ENCODE measurements around the gene PIWIL4. TPM values are rescaled to one million over a fixed set of nuclear protein-coding genes. Genes with fewer than 3 reads are reported as not detected.

PIWIL4 gene
- polyA plus RNA-seq, 1 donor from 2014 or later: 0.28 TPM

DNA sequence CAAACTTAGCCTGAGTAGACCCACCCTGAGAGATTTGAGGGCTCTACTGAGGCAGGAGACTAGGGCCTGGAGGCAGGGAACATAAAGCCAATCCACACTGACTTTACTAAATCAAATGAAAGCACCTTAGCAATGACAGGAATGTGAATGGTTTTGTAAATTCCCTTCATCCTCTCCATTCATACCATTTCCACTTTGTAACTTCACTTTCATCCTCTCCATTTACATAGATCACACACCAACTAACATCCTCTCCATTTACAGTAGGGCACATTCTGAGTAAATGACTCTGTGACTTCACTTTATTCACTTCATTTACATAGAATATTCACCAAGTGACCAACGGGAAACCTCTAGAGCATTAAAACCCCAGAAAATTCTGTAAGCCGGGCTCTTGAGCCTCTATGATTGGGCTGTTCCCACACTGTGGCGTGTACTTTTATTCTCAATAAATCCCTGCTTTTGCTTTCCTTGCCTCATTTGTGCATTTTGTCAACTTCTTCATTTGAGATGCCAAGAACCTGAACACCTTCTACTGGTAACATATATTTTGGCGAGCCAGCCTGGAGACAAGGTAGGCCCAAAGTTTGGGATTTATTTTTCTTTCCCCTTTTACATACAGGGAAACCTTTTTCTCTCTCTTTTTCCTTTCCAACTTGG, 82.9 kb downstream of the PIWIL4 start:
- Mint-ChIP-seq H3K9me3 (no peaks in the 10 kb centered on the region), H3K27ac (no peak overlapping the region), H3K36me3 (no peaks in the 10 kb centered on the region), H3K27me3 (no peaks in the 10 kb centered on the region), H3K4me1 (peaks cover 0 to 2% (median 0%) of the 10 kb centered on the region in 3 donors), H3K4me3 (no peak overlapping the region)

DNA sequence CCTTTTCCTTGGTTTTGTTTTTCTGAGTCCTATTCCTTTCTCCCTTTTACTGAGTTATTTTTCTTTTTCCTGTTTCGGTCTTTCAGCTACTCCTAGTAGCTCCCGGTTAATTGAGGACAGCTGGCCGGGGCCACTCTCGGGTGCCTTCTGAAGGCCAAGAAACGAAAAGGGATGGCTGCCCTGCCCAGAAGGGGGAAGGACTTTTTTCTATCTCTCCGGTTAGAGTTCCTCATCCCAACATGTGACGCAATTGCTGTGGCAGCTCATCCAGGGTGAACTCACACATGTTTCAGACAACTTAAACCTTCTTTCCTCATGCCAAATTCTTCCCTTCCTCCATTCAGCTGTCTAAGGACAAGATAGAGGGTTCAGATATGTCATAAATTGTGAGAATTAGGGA, 83.6 kb downstream of the PIWIL4 start:
- Mint-ChIP-seq H3K4me3 (no peak overlapping the region), H3K9me3 (no peaks in the 10 kb centered on the region), H3K27ac (no peak overlapping the region), H3K4me1 (peaks cover 0 to 2% (median 0%) of the 10 kb centered on the region in 3 donors), H3K27me3 (no peaks in the 10 kb centered on the region), H3K36me3 (no peaks in the 10 kb centered on the region)

DNA sequence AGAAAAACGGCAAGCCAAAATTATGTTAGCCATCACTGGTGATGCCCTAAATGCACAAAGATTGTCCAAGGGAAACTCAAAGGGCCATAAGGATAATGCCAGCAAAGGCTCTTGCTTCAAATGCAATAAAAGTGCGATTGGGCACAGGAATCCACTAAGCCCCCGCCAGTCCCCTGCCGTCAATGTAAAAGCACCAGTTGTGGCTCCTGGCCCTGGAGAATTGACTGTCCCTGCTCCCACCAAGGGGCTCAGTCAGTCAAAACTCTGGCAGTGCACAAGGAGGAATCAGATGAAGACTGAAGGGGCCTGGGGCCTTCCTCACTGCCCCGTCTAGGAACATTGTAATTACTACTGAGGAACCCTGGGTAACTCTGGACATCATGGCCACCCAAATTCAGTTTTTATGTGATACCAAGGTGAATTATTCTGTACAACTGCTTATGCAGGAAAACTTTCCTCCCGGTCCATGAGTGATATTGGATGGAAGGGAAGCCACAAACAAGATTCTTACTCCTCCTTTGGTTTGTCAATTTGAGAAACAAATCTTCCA, 85.6 kb downstream of the PIWIL4 start:
- no peak overlapping the region for H3K27ac Mint-ChIP-seq
- H3K36me3 Mint-ChIP-seq: no peaks in the 10 kb centered on the region
- H3K4me1 Mint-ChIP-seq: peaks cover 0 to 2% (median 1%) of the 10 kb centered on the region in 3 donors
- peak overlapping the region in 1 of 4 donors; percentile 44 for H3K4me3 Mint-ChIP-seq
- H3K27me3 Mint-ChIP-seq: no peaks in the 10 kb centered on the region
- H3K9me3 Mint-ChIP-seq: peaks cover 0 to 2% (median 0%) of the 10 kb centered on the region in 3 donors

DNA sequence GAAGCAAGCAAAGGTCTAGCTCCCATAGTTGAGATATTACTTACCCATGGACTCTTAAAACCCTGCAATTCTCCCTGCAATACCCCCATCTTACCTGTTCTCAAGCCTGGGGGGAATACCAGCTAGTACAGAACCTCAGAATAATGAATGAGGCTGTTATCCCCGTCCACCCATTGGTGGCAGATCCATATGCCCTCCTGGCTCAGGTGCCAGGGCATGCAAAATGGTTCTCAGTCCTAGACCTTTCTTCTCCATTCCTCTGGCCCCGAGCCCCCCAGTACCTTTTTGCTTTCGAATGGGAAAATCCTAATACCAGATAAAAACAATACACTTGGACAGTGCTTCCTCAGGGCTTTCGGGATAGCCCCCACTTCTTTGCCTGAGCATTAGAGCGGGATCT, 86.4 kb downstream of the PIWIL4 start:
- Mint-ChIP-seq H3K9me3 (peaks cover 0 to 2% (median 0%) of the 10 kb centered on the region in 3 donors), H3K36me3 (no peaks in the 10 kb centered on the region), H3K27me3 (no peaks in the 10 kb centered on the region), H3K4me3 (no peak overlapping the region), H3K4me1 (peaks cover 0 to 2% (median 1%) of the 10 kb centered on the region in 3 donors), H3K27ac (no peak overlapping the region)

DNA sequence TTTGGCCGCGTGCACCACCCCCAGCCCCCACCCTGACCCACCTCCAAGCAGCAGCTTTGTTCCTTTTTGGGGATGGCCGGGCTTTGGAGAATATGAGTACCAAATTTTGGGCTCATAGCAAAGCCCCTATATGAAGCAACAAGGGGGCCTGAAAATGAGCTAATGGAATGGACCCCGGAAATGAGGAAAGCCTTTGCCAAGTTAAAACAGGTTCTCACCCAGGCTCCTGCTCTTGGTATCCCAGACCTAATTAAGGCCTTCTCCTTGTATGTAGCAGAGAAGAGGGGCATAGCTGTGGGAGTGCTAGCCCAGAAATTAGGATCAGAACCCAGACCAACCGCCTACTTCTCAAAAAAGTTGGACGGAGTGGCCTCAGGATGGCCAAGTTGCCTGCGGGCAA, 87.0 kb downstream of the PIWIL4 start:
- Mint-ChIP-seq H3K27ac (no peak overlapping the region), H3K9me3 (peaks cover 0 to 2% (median 0%) of the 10 kb centered on the region in 3 donors), H3K4me1 (peaks cover 0 to 2% (median 1%) of the 10 kb centered on the region in 3 donors), H3K27me3 (no peaks in the 10 kb centered on the region), H3K4me3 (no peak overlapping the region), H3K36me3 (no peaks in the 10 kb centered on the region)

DNA sequence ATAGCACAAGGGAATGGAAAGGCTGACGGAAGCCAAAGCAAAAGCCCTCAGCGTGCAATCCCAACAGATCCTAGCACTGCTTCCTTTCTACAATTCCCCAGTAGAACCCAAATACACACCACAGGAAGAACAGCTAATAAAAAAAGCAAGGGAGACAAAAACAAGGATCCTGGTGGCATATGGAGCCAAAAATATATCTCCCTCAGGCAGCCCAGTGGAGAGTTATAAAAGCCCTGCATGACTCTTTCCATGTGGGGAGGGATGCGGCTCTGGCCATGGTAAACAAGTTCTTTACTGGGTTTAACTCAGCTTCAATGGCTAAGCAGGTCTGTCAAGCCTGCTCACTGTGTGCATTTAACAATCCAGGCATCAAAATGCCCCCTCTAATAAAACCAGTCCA, 88.1 kb downstream of the PIWIL4 start:
- Mint-ChIP-seq H3K4me1 (peaks cover 0 to 1% (median 0%) of the 10 kb centered on the region in 3 donors), H3K27me3 (no peaks in the 10 kb centered on the region), H3K27ac (peak overlapping the region in 1 of 3 donors; percentile 63), H3K36me3 (no peaks in the 10 kb centered on the region), H3K9me3 (peaks cover 0 to 2% (median 0%) of the 10 kb centered on the region in 3 donors), H3K4me3 (no peak overlapping the region)

DNA sequence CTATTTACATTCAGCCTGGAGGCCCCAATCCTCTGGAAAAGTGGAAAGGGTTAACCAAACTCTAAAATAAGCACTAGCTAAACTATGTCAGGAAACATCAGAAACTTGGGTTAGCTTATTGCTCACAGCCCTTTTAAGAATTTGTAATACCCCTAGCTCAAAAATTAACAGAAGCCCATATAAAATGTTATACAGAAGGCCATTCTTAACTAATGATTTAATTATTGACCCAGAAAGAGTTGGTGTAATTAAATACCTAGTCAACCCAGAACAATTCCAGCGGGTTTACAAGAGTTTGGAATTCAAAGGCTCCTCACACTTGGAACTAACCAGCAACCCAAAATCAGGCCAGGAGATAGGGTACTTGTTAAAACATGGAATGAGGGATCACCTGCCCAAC, 88.8 kb downstream of the PIWIL4 start:
- H3K4me3 Mint-ChIP-seq: no peak overlapping the region
- H3K27ac Mint-ChIP-seq: no peak overlapping the region
- no peaks in the 10 kb centered on the region for H3K36me3 Mint-ChIP-seq
- peaks cover 0 to 1% (median 0%) of the 10 kb centered on the region in 3 donors for H3K4me1 Mint-ChIP-seq
- no peaks in the 10 kb centered on the region for H3K27me3 Mint-ChIP-seq
- peaks cover 0 to 2% (median 0%) of the 10 kb centered on the region in 3 donors for H3K9me3 Mint-ChIP-seq

DNA sequence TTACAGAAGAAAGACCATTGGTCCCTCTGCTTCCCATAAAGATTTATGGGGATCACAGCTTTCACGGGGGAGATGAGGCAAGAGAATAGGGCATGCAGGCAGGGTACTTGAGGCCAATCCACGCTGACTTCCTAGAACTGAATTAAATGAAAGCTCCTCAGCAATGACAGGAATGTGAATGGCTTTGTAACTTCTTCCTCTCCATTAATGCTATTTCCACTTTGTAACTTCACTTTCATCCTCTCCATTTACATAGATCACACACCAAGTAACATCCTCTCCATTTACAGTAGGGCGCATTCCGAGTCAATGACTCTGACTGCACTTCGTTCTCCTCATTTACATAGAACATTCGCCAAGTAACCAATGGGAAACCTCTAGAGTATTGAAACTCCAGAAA, 89.8 kb downstream of the PIWIL4 start:
- Mint-ChIP-seq H3K27me3 (no peaks in the 10 kb centered on the region), H3K27ac (no peak overlapping the region), H3K9me3 (peaks cover 0 to 2% (median 0%) of the 10 kb centered on the region in 3 donors), H3K4me3 (no peak overlapping the region), H3K4me1 (peaks cover 0 to 1% (median 0%) of the 10 kb centered on the region in 3 donors), H3K36me3 (no peaks in the 10 kb centered on the region)

DNA sequence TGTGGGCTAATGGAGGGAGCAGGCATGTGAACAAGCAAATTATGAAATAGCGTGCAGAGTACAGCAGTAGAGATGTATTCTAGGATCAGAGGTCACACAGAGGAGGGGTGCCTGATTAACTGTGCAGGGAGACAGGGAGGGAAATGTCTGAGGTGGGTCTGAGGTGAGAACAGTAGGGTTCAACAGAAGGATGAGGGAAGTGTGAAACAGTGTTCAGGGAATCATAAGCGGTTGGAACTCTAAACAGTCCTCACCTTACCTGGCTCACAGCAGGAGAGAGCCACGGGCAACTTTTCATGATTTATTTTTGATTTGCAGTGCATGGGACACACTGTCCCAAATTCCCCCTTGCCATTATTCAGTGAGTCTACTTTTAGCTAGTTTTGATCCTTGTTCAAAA, 90.5 kb downstream of the PIWIL4 start:
- H3K36me3 Mint-ChIP-seq: no peaks in the 10 kb centered on the region
- peaks cover 0 to 2% (median 0%) of the 10 kb centered on the region in 3 donors for H3K9me3 Mint-ChIP-seq
- H3K27me3 Mint-ChIP-seq: no peaks in the 10 kb centered on the region
- peaks cover 0 to 1% (median 0%) of the 10 kb centered on the region in 3 donors for H3K4me1 Mint-ChIP-seq
- H3K4me3 Mint-ChIP-seq: no peak overlapping the region
- no peak overlapping the region for H3K27ac Mint-ChIP-seq

DNA sequence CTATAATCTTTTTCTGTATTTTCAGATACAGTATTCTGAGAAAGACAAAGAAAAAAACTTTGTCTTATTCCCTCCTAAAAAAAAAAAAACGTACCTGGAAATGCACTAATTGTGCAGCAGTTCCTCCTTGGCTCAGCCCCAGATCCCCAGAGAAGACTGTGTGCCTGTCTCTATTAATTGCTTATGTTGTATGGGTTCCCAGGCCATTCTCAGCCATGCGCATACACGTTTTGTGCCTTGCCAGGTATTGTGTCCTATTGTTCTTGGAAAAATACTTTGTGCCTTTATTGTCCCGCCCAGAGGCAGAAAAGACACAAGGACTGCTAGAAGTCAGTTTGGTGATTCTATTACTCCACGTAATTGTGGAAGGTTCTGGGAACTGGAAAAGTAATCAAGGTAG, 91.2 kb downstream of the PIWIL4 start:
- Mint-ChIP-seq H3K36me3 (no peaks in the 10 kb centered on the region), H3K4me1 (peaks cover 0 to 1% (median 0%) of the 10 kb centered on the region in 3 donors), H3K9me3 (peaks cover 2 to 4% (median 2%) of the 10 kb centered on the region in 3 donors), H3K27ac (no peak overlapping the region), H3K4me3 (no peak overlapping the region), H3K27me3 (no peaks in the 10 kb centered on the region)

DNA sequence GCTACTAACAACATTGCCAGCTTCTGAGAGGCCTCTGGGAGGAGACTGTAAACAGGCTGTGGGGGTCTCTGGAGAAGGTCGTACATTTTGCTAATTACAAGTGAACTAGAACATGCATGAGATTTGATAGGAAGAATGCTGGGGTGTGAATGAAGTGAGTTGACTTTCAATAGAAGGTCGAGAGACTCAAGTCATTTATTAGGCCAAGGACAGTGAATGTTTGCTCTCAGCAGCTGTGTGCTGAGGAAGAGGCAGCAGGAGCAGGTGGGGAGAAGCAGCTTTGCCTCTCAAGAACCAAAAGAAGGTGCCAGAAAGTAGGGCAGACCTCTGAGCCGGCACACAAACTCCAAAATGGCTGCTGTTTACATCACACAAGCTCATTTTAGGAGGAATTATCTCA, 91.7 kb downstream of the PIWIL4 start:
- Mint-ChIP-seq H3K27me3 (no peaks in the 10 kb centered on the region), H3K4me1 (peaks cover 0 to 1% (median 0%) of the 10 kb centered on the region in 3 donors), H3K4me3 (no peak overlapping the region), H3K9me3 (peaks cover 2 to 4% (median 2%) of the 10 kb centered on the region in 3 donors), H3K36me3 (no peaks in the 10 kb centered on the region), H3K27ac (no peak overlapping the region)

DNA sequence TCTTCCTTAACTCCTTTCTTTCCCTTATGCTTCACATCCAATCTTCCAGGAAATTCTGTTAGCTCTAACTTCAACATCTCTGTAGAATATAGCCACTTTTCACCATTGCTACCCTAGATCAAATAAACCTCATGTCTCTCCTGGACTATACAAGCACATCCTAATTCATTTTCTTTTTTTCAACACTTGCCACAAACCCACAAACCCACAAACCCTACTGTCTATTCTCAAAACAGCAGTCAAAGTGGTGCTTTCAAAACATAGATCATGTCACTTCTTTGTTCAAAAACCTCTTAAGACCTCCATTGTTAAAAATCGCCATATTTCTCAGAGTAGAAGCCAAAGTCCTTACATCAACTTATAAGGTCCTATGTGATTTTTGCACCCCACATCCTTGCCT, 94.3 kb downstream of the PIWIL4 start:
- peaks cover 0 to 1% (median 0%) of the 10 kb centered on the region in 3 donors for H3K4me1 Mint-ChIP-seq

DNA sequence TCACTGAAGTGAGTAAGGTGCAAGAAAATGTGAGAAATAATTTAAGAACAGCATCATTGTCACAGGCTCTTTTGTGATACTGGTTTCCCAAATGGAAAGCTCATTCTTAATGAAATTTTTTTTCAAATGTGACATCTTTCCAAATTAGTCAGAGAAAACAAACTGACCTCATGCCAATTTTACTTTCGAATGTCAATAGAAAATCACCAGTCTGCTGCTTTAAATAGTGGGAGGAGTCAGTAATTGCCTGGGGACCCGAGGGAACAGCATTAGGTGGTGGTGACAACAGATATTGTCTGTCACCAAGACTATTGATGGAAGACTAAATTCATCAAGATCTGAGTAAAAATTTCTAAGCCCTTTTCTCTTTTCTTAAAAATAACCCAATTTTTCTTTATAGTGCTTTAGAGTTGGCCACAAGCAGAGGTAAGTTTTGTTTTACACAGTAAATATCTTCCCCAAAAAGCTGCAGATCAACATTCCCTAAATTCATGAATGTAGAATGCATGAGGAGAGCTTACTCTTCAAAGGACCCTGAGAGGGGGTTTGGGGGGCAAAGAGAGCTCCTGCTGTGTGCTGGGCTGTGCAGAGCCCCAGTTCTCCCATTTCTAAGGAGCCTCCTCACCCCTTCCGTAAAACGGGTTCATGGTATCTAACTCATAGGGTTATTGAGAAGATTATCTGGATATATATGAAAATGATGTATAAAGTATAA, 95.1 kb downstream of the PIWIL4 start:
- H3K4me3 Mint-ChIP-seq: no peak overlapping the region
- no peaks in the 10 kb centered on the region for H3K27me3 Mint-ChIP-seq
- peaks cover 0 to 4% (median 2%) of the 10 kb centered on the region in 3 donors for H3K9me3 Mint-ChIP-seq
- H3K36me3 Mint-ChIP-seq: no peaks in the 10 kb centered on the region
- no peak overlapping the region for H3K27ac Mint-ChIP-seq
- H3K4me1 Mint-ChIP-seq: peaks cover 0 to 1% (median 0%) of the 10 kb centered on the region in 3 donors

More for the DNA sequence above, 94.3 kb downstream of the PIWIL4 start:
- no peak overlapping the region for H3K27ac Mint-ChIP-seq
- no peaks in the 10 kb centered on the region for H3K36me3 Mint-ChIP-seq
- no peaks in the 10 kb centered on the region for H3K27me3 Mint-ChIP-seq
- no peak overlapping the region for H3K4me3 Mint-ChIP-seq
- H3K9me3 Mint-ChIP-seq: peaks cover 0 to 4% (median 2%) of the 10 kb centered on the region in 3 donors

DNA sequence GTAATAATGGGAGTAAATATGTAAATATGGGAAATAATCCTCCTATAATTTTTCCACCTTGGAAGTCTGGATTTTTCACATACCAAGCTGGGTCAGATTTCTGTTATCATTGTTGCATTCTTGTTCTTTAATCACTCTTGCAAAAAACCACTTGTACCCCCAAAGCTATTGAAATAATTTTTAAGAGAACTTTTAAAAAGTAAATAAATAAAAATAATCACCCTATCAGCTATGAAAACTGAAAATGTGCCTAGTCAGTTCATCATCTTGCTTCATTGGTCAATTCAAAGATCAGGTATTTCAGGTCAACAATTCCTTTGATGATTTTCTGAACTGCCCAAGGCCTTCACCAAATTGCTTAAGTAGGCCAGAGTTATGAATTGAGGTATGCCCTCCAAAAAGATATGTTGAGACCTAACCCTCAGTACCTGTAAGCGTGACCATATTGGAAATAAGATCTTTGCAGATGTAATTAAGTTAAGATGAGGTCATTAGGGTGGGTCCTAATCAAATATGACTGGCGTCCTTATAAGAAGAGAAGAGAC, 95.8 kb downstream of the PIWIL4 start:
- no peaks in the 10 kb centered on the region for H3K27me3 Mint-ChIP-seq
- no peaks in the 10 kb centered on the region for H3K4me1 Mint-ChIP-seq
- H3K4me3 Mint-ChIP-seq: no peak overlapping the region
- no peaks in the 10 kb centered on the region for H3K36me3 Mint-ChIP-seq
- peaks cover 0 to 4% (median 2%) of the 10 kb centered on the region in 3 donors for H3K9me3 Mint-ChIP-seq
- no peak overlapping the region for H3K27ac Mint-ChIP-seq

DNA sequence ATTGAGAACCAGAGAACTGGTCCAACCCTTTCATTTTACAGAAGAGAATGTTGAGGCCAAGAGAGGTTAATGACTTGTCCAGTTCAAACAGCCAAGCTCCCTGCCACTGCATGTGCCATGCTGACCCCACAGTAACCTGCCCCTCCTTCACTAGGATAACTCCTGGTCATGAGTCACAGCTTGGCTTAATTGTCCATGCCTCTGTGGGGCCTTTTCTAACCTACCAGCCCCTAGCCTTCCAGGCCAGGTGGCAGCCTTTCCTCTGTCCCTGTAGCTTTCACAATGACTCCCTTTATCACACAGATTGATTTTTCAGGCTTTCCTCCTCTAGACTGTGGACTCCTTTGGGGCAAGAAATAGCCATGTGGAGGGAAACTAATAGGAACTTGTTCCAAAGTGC, 97.2 kb downstream of the PIWIL4 start:
- no peaks in the 10 kb centered on the region for H3K27me3 Mint-ChIP-seq
- no peaks in the 10 kb centered on the region for H3K4me1 Mint-ChIP-seq
- no peak overlapping the region for H3K4me3 Mint-ChIP-seq
- H3K36me3 Mint-ChIP-seq: no peaks in the 10 kb centered on the region
- no peak overlapping the region for H3K27ac Mint-ChIP-seq
- H3K9me3 Mint-ChIP-seq: peaks cover 0 to 4% (median 2%) of the 10 kb centered on the region in 3 donors
